Loucy (cell line): ENCODE results near the gene MTERF2.

Experiments
- H2AFZ ChIP-seq: fragments of 200-600 bp; sonication (generic); 2 replicates; pipeline ENCODE4 v1.6.0; 2016; ENCODE audit warnings: antibody characterized with exemption, mild to moderate bottlenecking, low read length, moderate library complexity
- H3F3A ChIP-seq: fragments of 200-600 bp; 2 replicates; pipeline ENCODE4 v1.6.0; 2016; ENCODE audit warnings: antibody characterized with exemption, low read depth, mild to moderate bottlenecking
- H3K27me3 ChIP-seq: fragments of 200-600 bp; sonication (generic); 2 replicates; pipeline ENCODE4 v1.6.1; 2014; ENCODE audit warnings: low read length, mild to moderate bottlenecking; ENCODE audit not compliant: insufficient read depth, poor library complexity, severe bottlenecking
- H3K36me3 ChIP-seq: fragments of 200-600 bp; sonication (generic); 2 replicates; pipeline ENCODE4 v1.6.1; 2016; ENCODE audit warnings: low read length; ENCODE audit not compliant: insufficient read depth
- H3K4me1 ChIP-seq: fragments of 200-600 bp; sonication (generic); 2 replicates; pipeline ENCODE4 v1.5.1; 2014; ENCODE audit warnings: low read length, mild to moderate bottlenecking; ENCODE audit not compliant: insufficient read depth, poor library complexity, severe bottlenecking
- H3K4me2 ChIP-seq: fragments of 200-600 bp; sonication (generic); 2 replicates; pipeline ENCODE4 v1.6.0; 2014; ENCODE audit warnings: antibody characterized with exemption, low read length, low read depth, mild to moderate bottlenecking; ENCODE audit not compliant: poor library complexity, severe bottlenecking
- H3K4me3 ChIP-seq: fragments of 200-600 bp; sonication (generic); 2 replicates; pipeline ENCODE4 v1.5.1; 2014; ENCODE audit warnings: low read length, mild to moderate bottlenecking, mixed read lengths; ENCODE audit not compliant: poor library complexity, severe bottlenecking
- H3K79me2 ChIP-seq: fragments of 200-600 bp; sonication (generic); 2 replicates; pipeline ENCODE4 v1.6.1; 2014; ENCODE audit warnings: low read length; ENCODE audit not compliant: insufficient read depth
- H3K9ac ChIP-seq: fragments of 200-600 bp; sonication (generic); 2 replicates; pipeline ENCODE4 v1.6.0; 2014; ENCODE audit warnings: mild to moderate bottlenecking, low read depth, low read length, moderate library complexity; ENCODE audit not compliant: poor library complexity, severe bottlenecking
- H3K9me2 ChIP-seq: fragments of 200-600 bp; sonication (generic); replicated peaks from 2 replicates; pipeline ENCODE4 v1.6.1; 2016; ENCODE audit warnings: low read depth, low read length, mixed read lengths
- H3K9me3 ChIP-seq: fragments of 200-600 bp; sonication (generic); 2 replicates; pipeline ENCODE4 v1.6.1; 2014; ENCODE audit warnings: mild to moderate bottlenecking, antibody characterized with exemption, low read length, low read depth; ENCODE audit not compliant: insufficient read depth
- H4K20me1 ChIP-seq: fragments of 200-600 bp; sonication (generic); 2 replicates; pipeline ENCODE4 v1.6.0; 2014; ENCODE audit warnings: antibody characterized with exemption, low read length, mild to moderate bottlenecking; ENCODE audit not compliant: insufficient read depth, poor library complexity, severe bottlenecking
- CTCF ChIP-seq: fragments of 200-600 bp; sonication (generic); conservative IDR thresholded peaks from 2 replicates; pipeline ENCODE4 v1.5.1; 2014; ENCODE audit warnings: mild to moderate bottlenecking, antibody characterized with exemption, low read length
- EZH2phosphoT487 ChIP-seq: fragments of 200-600 bp; IDR thresholded peaks from 2 replicates; pipeline ENCODE4 v1.6.1; 2018; ENCODE audit warnings: antibody characterized with exemption, mild to moderate bottlenecking, moderate library complexity, borderline replicate concordance

MTERF2 gene

GRCh38 chr12:106975098-106975497, 11.8 kb downstream of the MTERF2 start:
- Histone ChIP-seq H3K9me2 (no peaks in the 10 kb centered on the region), H3K4me1 (peaks cover 4% of the 10 kb centered on the region), H3K9ac (no peak overlapping the region), H3K4me3 (no peak overlapping the region), H3K27me3 (no peaks in the 10 kb centered on the region), H3K36me3 (peaks cover 35% of the 10 kb centered on the region; the same call in 1 of the 2 replicates), H2AFZ (no peak overlapping the region), H4K20me1 (peaks cover 13% of the 10 kb centered on the region), H3F3A (no peaks in the 10 kb centered on the region), H3K9me3 (no peaks in the 10 kb centered on the region), H3K4me2 (no peak overlapping the region), H3K79me2 (no peaks in the 10 kb centered on the region)
- TF ChIP-seq EZH2phosphoT487 (no peak), CTCF (no peak)

GRCh38 chr12:106974511-106974910, 12.4 kb downstream of the MTERF2 start:
- TF ChIP-seq EZH2phosphoT487 (no peak), CTCF (no peak)
- Histone ChIP-seq H3K4me2 (no peak overlapping the region), H3K36me3 (peaks cover 38% of the 10 kb centered on the region; the same call in 1 of the 2 replicates), H3K79me2 (no peaks in the 10 kb centered on the region), H4K20me1 (peaks cover 16% of the 10 kb centered on the region), H3K9me2 (no peaks in the 10 kb centered on the region), H3K4me3 (no peak overlapping the region), H3F3A (no peaks in the 10 kb centered on the region), H2AFZ (no peak overlapping the region), H3K9me3 (no peaks in the 10 kb centered on the region), H3K9ac (no peak overlapping the region), H3K4me1 (peaks cover 4% of the 10 kb centered on the region), H3K27me3 (no peaks in the 10 kb centered on the region)

- TF ChIP-seq CTCF (no peak), EZH2phosphoT487 (no peak)
- H3K9me2 ChIP-seq = no peaks in the 10 kb centered on the region
- no peaks in the 10 kb centered on the region for H3K79me2 ChIP-seq
- H3F3A ChIP-seq = no peaks in the 10 kb centered on the region
- H3K4me3 ChIP-seq = no peak overlapping the region
- H2AFZ ChIP-seq = no peak overlapping the region
- peaks cover 4% of the 10 kb centered on the region for H3K4me1 ChIP-seq
- H3K36me3 ChIP-seq = peaks cover 43% of the 10 kb centered on the region
- H4K20me1 ChIP-seq = peaks cover 16% of the 10 kb centered on the region
- no peaks in the 10 kb centered on the region for H3K27me3 ChIP-seq
- no peak overlapping the region for H3K9ac ChIP-seq
- no peaks in the 10 kb centered on the region for H3K9me3 ChIP-seq
- no peak overlapping the region for H3K4me2 ChIP-seq
Measured at GRCh38 chr12:106973545-106973944, 13.4 kb downstream of the MTERF2 start.
